Coronary artery (tissue), 2 donors: ENCODE measurements around the gene POLR1G.
A peak's percentile ranks its signal among the peaks of the same experiment; 100 is the strongest.

ENCODE experiments used
- DNase-seq: peaks from one replicate; pipeline ENCODE4 v3.0.0-alpha.2; 2017; ENCODE audit warnings: low spot score
- H3K27ac ChIP-seq, 2 donors: fragments of 200-600 bp; sonication (generic); one replicate each; pipeline ENCODE4 v1.5.1; 2016 to 2019
- H3K4me3 ChIP-seq: fragments of 200-600 bp; sonication (generic); 2 replicates; pipeline ENCODE4 v1.5.1; 2016; ENCODE audit warnings: mild to moderate bottlenecking, moderate library complexity
- CTCF ChIP-seq: fragments of 200-600 bp; sonication (generic); IDR thresholded peaks from one replicate; pipeline ENCODE4 v1.5.1; 2019; ENCODE audit warnings: antibody characterized with exemption

Gene POLR1G

GRCh38 chr19:45442778-45443461, 36.5 kb downstream of the POLR1G start:
- peak; percentile 89 for DNase-seq
- peak overlapping the region; percentile 66 for H3K4me3 ChIP-seq
- TF ChIP-seq CTCF: no peak
- H3K27ac ChIP-seq: peak overlapping the region; percentile 93 to 97

- H3K4me3 ChIP-seq: peak overlapping the region; percentile 66
- peak; percentile 100 for DNase-seq
- H3K27ac ChIP-seq: peak overlapping the region; percentile 93 to 97
- no peak for TF ChIP-seq CTCF
These were observed 37.2 kb downstream of the POLR1G start for GRCh38 chr19:45443462-45444317.

GRCh38 chr19:45444318-45445041, 38.0 kb downstream of the POLR1G start:
- H3K4me3 ChIP-seq: peak overlapping the region; percentile 66
- peak overlapping the region; percentile 93 to 97 for H3K27ac ChIP-seq
- TF ChIP-seq CTCF: no peak
- peak; percentile 97 for DNase-seq

GRCh38 chr19:45445139-45445538, 38.7 kb downstream of the POLR1G start:
- no peak for DNase-seq
- TF ChIP-seq CTCF: no peak
- H3K4me3 ChIP-seq: no peak overlapping the region
- peak overlapping the region; percentile 93 to 97 for H3K27ac ChIP-seq

- Histone ChIP-seq H3K27ac (no peak overlapping the region), H3K4me3 (no peak overlapping the region)
- no peak for TF ChIP-seq CTCF
- no peak for DNase-seq
These were observed 39.9 kb downstream of the POLR1G start for GRCh38 chr19:45446295-45446694.

GRCh38 chr19:45446944-45447343, 40.5 kb downstream of the POLR1G start:
- Histone ChIP-seq H3K4me3 (no peak overlapping the region), H3K27ac (no peak overlapping the region)
- no peak for DNase-seq
- no peak for TF ChIP-seq CTCF
